ENCODE data around the gene GALNTL6.

The GALNTL6 gene

GRCh38 chr4:172141025-172141424 lies 327.8 kb downstream of the GALNTL6 start:
- no peaks in the 10 kb centered on the region for H3K9me3 Mint-ChIP-seq
- no peak for DNase-seq
- no peaks in the 10 kb centered on the region for H3K36me3 Mint-ChIP-seq
- H3K27ac Mint-ChIP-seq: no peak overlapping the region
- no peak overlapping the region for H3K4me3 Mint-ChIP-seq
- ATAC-seq (replicated peaks): no peak
- peaks cover 0 to 6% of the 10 kb centered on the region in 2 donors for H3K4me1 Mint-ChIP-seq
- H3K27me3 Mint-ChIP-seq: no peaks in the 10 kb centered on the region

GRCh38 chr4:172142281-172142741 lies 329.1 kb downstream of the GALNTL6 start:
- no peaks in the 10 kb centered on the region for H3K27me3 Mint-ChIP-seq
- H3K36me3 Mint-ChIP-seq: no peaks in the 10 kb centered on the region
- peaks cover 0 to 6% of the 10 kb centered on the region in 2 donors for H3K4me1 Mint-ChIP-seq
- H3K27ac Mint-ChIP-seq: no peak overlapping the region
- H3K4me3 Mint-ChIP-seq: no peak overlapping the region
- H3K9me3 Mint-ChIP-seq: no peaks in the 10 kb centered on the region
- ATAC-seq (replicated peaks) (no peak), DNase-seq (no peak)

- no peaks in the 10 kb centered on the region for H3K9me3 Mint-ChIP-seq
- no peaks in the 10 kb centered on the region for H3K36me3 Mint-ChIP-seq
- ATAC-seq (replicated peaks) (no peak), DNase-seq (no peak)
- peaks cover 0 to 6% of the 10 kb centered on the region in 2 donors for H3K4me1 Mint-ChIP-seq
- H3K4me3 Mint-ChIP-seq: no peak overlapping the region
- no peak overlapping the region for H3K27ac Mint-ChIP-seq
- H3K27me3 Mint-ChIP-seq: no peaks in the 10 kb centered on the region
These were observed 330.6 kb downstream of the GALNTL6 start for GRCh38 chr4:172143605-172144314.

- ATAC-seq (replicated peaks) (no peak), DNase-seq (no peak)
- Mint-ChIP-seq H3K4me1 (peaks cover 0 to 6% of the 10 kb centered on the region in 2 donors), H3K36me3 (no peaks in the 10 kb centered on the region), H3K27me3 (no peaks in the 10 kb centered on the region), H3K27ac (no peak overlapping the region), H3K4me3 (no peak overlapping the region), H3K9me3 (no peaks in the 10 kb centered on the region)
These were observed 334.5 kb downstream of the GALNTL6 start for GRCh38 chr4:172147687-172148086.

- Mint-ChIP-seq H3K4me3 (no peak overlapping the region), H3K36me3 (no peaks in the 10 kb centered on the region), H3K9me3 (no peaks in the 10 kb centered on the region), H3K4me1 (no peaks in the 10 kb centered on the region), H3K27ac (no peak overlapping the region), H3K27me3 (no peaks in the 10 kb centered on the region)
- DNase-seq: no peak
- ATAC-seq (replicated peaks): no peak
These were observed 336.1 kb downstream of the GALNTL6 start for GRCh38 chr4:172149329-172149728.

- no peak for ATAC-seq (replicated peaks)
- Mint-ChIP-seq H3K27me3 (no peaks in the 10 kb centered on the region), H3K4me1 (no peaks in the 10 kb centered on the region), H3K27ac (no peak overlapping the region), H3K9me3 (no peaks in the 10 kb centered on the region), H3K4me3 (no peak overlapping the region), H3K36me3 (no peaks in the 10 kb centered on the region)
- no peak for DNase-seq
These were observed 339.1 kb downstream of the GALNTL6 start for GRCh38 chr4:172152284-172152683.

- H3K4me3 Mint-ChIP-seq: no peak overlapping the region
- no peaks in the 10 kb centered on the region for H3K4me1 Mint-ChIP-seq
- DNase-seq: no peak
- H3K9me3 Mint-ChIP-seq: no peaks in the 10 kb centered on the region
- ATAC-seq (replicated peaks): no peak
- no peaks in the 10 kb centered on the region for H3K27me3 Mint-ChIP-seq
- H3K27ac Mint-ChIP-seq: no peak overlapping the region
- H3K36me3 Mint-ChIP-seq: no peaks in the 10 kb centered on the region
These were observed 340.5 kb downstream of the GALNTL6 start for GRCh38 chr4:172153719-172154118.

- H3K9me3 Mint-ChIP-seq: no peaks in the 10 kb centered on the region
- H3K36me3 Mint-ChIP-seq: no peaks in the 10 kb centered on the region
- no peaks in the 10 kb centered on the region for H3K27me3 Mint-ChIP-seq
- no peak for DNase-seq
- H3K4me1 Mint-ChIP-seq: no peaks in the 10 kb centered on the region
- ATAC-seq (replicated peaks): no peak
- no peak overlapping the region for H3K4me3 Mint-ChIP-seq
- no peak overlapping the region for H3K27ac Mint-ChIP-seq
These were observed 342.7 kb downstream of the GALNTL6 start for GRCh38 chr4:172155838-172156345.

GRCh38 chr4:172157946-172158345 lies 344.7 kb downstream of the GALNTL6 start:
- no peak overlapping the region for H3K4me3 Mint-ChIP-seq

GRCh38 chr4:172163215-172163614 lies 350.0 kb downstream of the GALNTL6 start:
- no peaks in the 10 kb centered on the region for H3K36me3 Mint-ChIP-seq
- H3K27me3 Mint-ChIP-seq: no peaks in the 10 kb centered on the region
- H3K4me1 Mint-ChIP-seq: no peaks in the 10 kb centered on the region
- no peak overlapping the region for H3K27ac Mint-ChIP-seq
- H3K9me3 Mint-ChIP-seq: peaks cover 0 to under 1% of the 10 kb centered on the region in 2 donors
- ATAC-seq (replicated peaks) (no peak), DNase-seq (no peak)
- H3K4me3 Mint-ChIP-seq: no peak overlapping the region

More at GRCh38 chr4:172157946-172158345, 344.7 kb downstream of the GALNTL6 start:
- Mint-ChIP-seq H3K36me3 (no peaks in the 10 kb centered on the region), H3K4me1 (no peaks in the 10 kb centered on the region), H3K27ac (no peak overlapping the region), H3K9me3 (no peaks in the 10 kb centered on the region), H3K27me3 (no peaks in the 10 kb centered on the region)
- no peak for DNase-seq
- ATAC-seq (replicated peaks): no peak

- no peak overlapping the region for H3K27ac Mint-ChIP-seq
- peaks cover 3 to 5% of the 10 kb centered on the region in 2 donors for H3K9me3 Mint-ChIP-seq
- H3K36me3 Mint-ChIP-seq: no peaks in the 10 kb centered on the region
- no peaks in the 10 kb centered on the region for H3K4me1 Mint-ChIP-seq
- no peak for DNase-seq
- H3K4me3 Mint-ChIP-seq: no peak overlapping the region
- no peak for ATAC-seq (replicated peaks)
- no peaks in the 10 kb centered on the region for H3K27me3 Mint-ChIP-seq
These were observed 355.7 kb downstream of the GALNTL6 start for GRCh38 chr4:172168888-172169287.

GRCh38 chr4:172169871-172170270 lies 356.7 kb downstream of the GALNTL6 start:
- Mint-ChIP-seq H3K27ac (no peak overlapping the region), H3K4me1 (no peaks in the 10 kb centered on the region), H3K9me3 (peaks cover 3 to 5% of the 10 kb centered on the region in 2 donors), H3K27me3 (no peaks in the 10 kb centered on the region), H3K4me3 (no peak overlapping the region), H3K36me3 (no peaks in the 10 kb centered on the region)
- no peak for DNase-seq
- ATAC-seq (replicated peaks): no peak

GRCh38 chr4:172173206-172173605 lies 360.0 kb downstream of the GALNTL6 start:
- Mint-ChIP-seq H3K27ac (no peak overlapping the region), H3K27me3 (no peaks in the 10 kb centered on the region), H3K4me1 (no peaks in the 10 kb centered on the region), H3K36me3 (no peaks in the 10 kb centered on the region), H3K9me3 (peaks cover 4 to 5% of the 10 kb centered on the region in 2 donors), H3K4me3 (no peak overlapping the region)
- DNase-seq: no peak
- ATAC-seq (replicated peaks): no peak

- no peaks in the 10 kb centered on the region for H3K27me3 Mint-ChIP-seq
- H3K4me1 Mint-ChIP-seq: no peaks in the 10 kb centered on the region
- no peak overlapping the region for H3K4me3 Mint-ChIP-seq
- H3K27ac Mint-ChIP-seq: no peak overlapping the region
- peaks cover 0 to 8% of the 10 kb centered on the region in 2 donors for H3K9me3 Mint-ChIP-seq
- DNase-seq (no peak), ATAC-seq (replicated peaks) (no peak)
- peaks cover 0 to 2% of the 10 kb centered on the region in 2 donors for H3K36me3 Mint-ChIP-seq
These were observed 364.2 kb downstream of the GALNTL6 start for GRCh38 chr4:172177382-172177781.

GRCh38 chr4:172188248-172188988 lies 375.2 kb downstream of the GALNTL6 start:
- Mint-ChIP-seq H3K27me3 (no peaks in the 10 kb centered on the region), H3K4me1 (no peaks in the 10 kb centered on the region), H3K9me3 (no peaks in the 10 kb centered on the region), H3K27ac (no peak overlapping the region), H3K36me3 (no peaks in the 10 kb centered on the region), H3K4me3 (no peak overlapping the region)
- ATAC-seq (replicated peaks): no peak
- DNase-seq: no peak
